HepG2 (cell line): ENCODE data around the gene STK39. TPM values are rescaled to one million over a fixed set of nuclear protein-coding genes. Genes with fewer than 3 reads are reported as not detected.
"Not testable (repeated sequence)": the region's sequence is repeated elsewhere in the genome, so short reads cannot be mapped to it uniquely, and the experiment has no call there.

ENCODE experiments used
- ATAC-seq: fragments of 200-7000 bp; cut with Tn5 transposase; 3 replicates; pipeline ENCODE4 v1.9.1; 2020; ENCODE audit warnings: mild to moderate bottlenecking, moderate library complexity
- BruUV-seq: library from RNA; stranded (reverse); fragments of 400-500 nt; replicated peaks from 2 replicates; lab custom pipeline; 2021; lab: Mats Ljungman, UMichigan
- CTCF ChIA-PET: fragments of 300-600 bp; formaldehyde crosslinking; extraction: SDS; loops from one replicate; lab custom pipeline; 2021; ENCODE audit warnings: low total read pairs, inconsistent platforms, low intra/inter-chr PET ratio; lab: Yijun Ruan, JAX
- POLR2A ChIA-PET: fragments of 350-600 bp; sonication (Branson Sonifier 250); formaldehyde crosslinking; loops from one replicate; lab custom pipeline; 2020; ENCODE audit warnings: antibody characterized with exemption, inconsistent platforms; lab: Yijun Ruan, JAX
- DNase-seq: peaks from one replicate; pipeline ENCODE4 v3.0.0-alpha.2; 2015; ENCODE audit warnings: low spot score
- FAIRE-seq: peaks from 3 replicates; lab custom pipeline; 2011; peaks lifted over from hg19 to GRCh38; lab: Jason Lieb, UNC
- H2AFZ ChIP-seq: one replicate; pipeline ENCODE4 v1.6.1; 2011; ENCODE audit warnings: low read length, inconsistent platforms
- H3K27ac ChIP-seq: fragments of 300-600 bp; 3 replicates; pipeline ENCODE4 v1.8.0; 2011; ENCODE audit warnings: mixed run types, mild to moderate bottlenecking, mixed read lengths, low read length, inconsistent platforms; ENCODE audit not compliant: insufficient read depth; ENCODE audit errors: extremely low read length
- H3K27me3 ChIP-seq, 2 experiments: fragments of 200-600 bp in 1 of 2; 2 replicates in 1 of 2; 3 replicates in 1 of 2; pipeline versions ENCODE4 v1.6.0 to v1.8.0; 2011; ENCODE audit warnings: low read length in 2 of 2, mild to moderate bottlenecking in 2 of 2, moderate library complexity in 2 of 2, inconsistent platforms in 1 of 2; ENCODE audit not compliant: insufficient read depth in 2 of 2, control insufficient read depth in 1 of 2
- H3K36me3 ChIP-seq, 2 experiments: fragments of 200-600 bp in 1 of 2; replicated peaks in 1 of 2; 2 replicates in 1 of 2; 3 replicates in 1 of 2; pipeline versions ENCODE4 v1.5.1 to v1.8.0; 2011; ENCODE audit warnings: low read length in 2 of 2, inconsistent platforms in 1 of 2; ENCODE audit not compliant: insufficient read depth in 2 of 2, control insufficient read depth in 1 of 2
- H3K4me1 ChIP-seq: 2 replicates; pipeline ENCODE4 v1.5.1; 2012; ENCODE audit warnings: low read length, inconsistent platforms; ENCODE audit not compliant: insufficient read depth
- H3K4me2 ChIP-seq: 2 replicates; pipeline ENCODE4 v1.6.0; 2011; ENCODE audit warnings: low read depth, low read length, inconsistent platforms
- H3K4me3 ChIP-seq, 3 experiments: fragments of 200-600 bp in 1 of 3; sonication (generic), shearing (Covaris generic) in 1 of 3; replicated peaks in 1 of 3; 2 replicates each; pipeline ENCODE4 v1.5.1; 2011 to 2016; ENCODE audit warnings: low read length in 3 of 3, inconsistent platforms in 2 of 3, low read depth in 2 of 3, mild to moderate bottlenecking in 2 of 3, control low read depth in 1 of 3, mixed read lengths in 1 of 3; ENCODE audit not compliant: insufficient read depth in 1 of 3
- H3K79me2 ChIP-seq: one replicate; pipeline ENCODE4 v1.6.1; 2011; ENCODE audit warnings: low read length, inconsistent platforms; ENCODE audit not compliant: insufficient read depth
- H3K9ac ChIP-seq: 2 replicates; pipeline ENCODE4 v1.6.0; 2011; ENCODE audit warnings: mild to moderate bottlenecking, low read depth, low read length, inconsistent platforms; ENCODE audit not compliant: insufficient read depth
- H3K9me3 ChIP-seq: 2 replicates; pipeline ENCODE4 v1.5.1; 2012; ENCODE audit warnings: mild to moderate bottlenecking, low read length
- H4K20me1 ChIP-seq: 2 replicates; pipeline ENCODE4 v1.6.0; 2011; ENCODE audit warnings: inconsistent platforms, mild to moderate bottlenecking, low read length, moderate library complexity; ENCODE audit not compliant: insufficient read depth
- MED8 ChIP-seq: sonication (generic); formaldehyde crosslinking; IDR thresholded peaks from 2 replicates; pipeline ENCODE4 v1.8.1; 2023; ENCODE audit warnings: mild to moderate bottlenecking, missing genetic modification reagents; ENCODE audit not compliant: insufficient replicate concordance
- WGBS: methylation state at CpG from one replicate; pipeline ENCODE4 v1.1.6; 2017; ENCODE audit warnings: low lambda C conversion rate; 5-methylcytosine and 5-hydroxymethylcytosine counted together
- in situ Hi-C: cut with HindIII; loops from 2 replicates; pipeline ENCODE4 v1.10.0; 2017; ENCODE audit warnings: low pct_unique_long_range_greater_than_20kb; ENCODE audit not compliant: extremely low pct_ligation_motif_present
- intact Hi-C: fragments of 100-400 bp; cut with micrococcal nuclease; formaldehyde crosslinking; loops from one replicate; pipeline ENCODE4 v1.10.0; 2022; ENCODE audit not compliant: unreplicated experiment
- polyA plus RNA-seq, 8 experiments: library from polyadenylated mRNA; depleted of rRNA in 3 of 8; stranded (reverse) in 7 of 8; unstranded in 1 of 8; fragments of >200 nt; fragmentation: Illumina TruSeq in 4 of 8; extraction: Trizol in 4 of 8; gene quantifications; 2 replicates each; pipeline versions ENCODE4 v1.2.1 to v1.2.3, GENCODE V29; 2011 to 2016; ENCODE audit warnings: low read depth in 4 of 8, missing spikeins in 1 of 8, mixed read lengths in 1 of 8; ENCODE audit not compliant: insufficient read depth in 1 of 8
- total RNA-seq, 5 experiments: library from RNA; depleted of rRNA; stranded (reverse); fragments of >200 nt; fragmentation: Illumina TruSeq; extraction: Trizol; gene quantifications; 2 replicates each; pipeline ENCODE4 v1.2.3, GENCODE V29; 2016; ENCODE audit warnings: low read depth in 1 of 5

Gene STK39
- total and polyA plus RNA-seq, 2 of the 13 experiments (the other 11 are each of a cell fraction or from before 2014, with no cell fraction given) = 27.3 to 38.4 TPM

GRCh38 chr2:168127371-168127770, 120.0 kb downstream of the STK39 start:
- Histone ChIP-seq H3K4me3 (no peak overlapping the region), H3K9me3 (no peaks in the 10 kb centered on the region), H3K9ac (no peak overlapping the region), H3K79me2 (no peaks in the 10 kb centered on the region), H3K27ac (no peak overlapping the region), H4K20me1 (no peaks in the 10 kb centered on the region), H3K4me2 (no peak overlapping the region), H2AFZ (no peak overlapping the region), H3K27me3 (no peaks in the 10 kb centered on the region), H3K4me1 (no peaks in the 10 kb centered on the region), H3K36me3 (peaks cover 14 to 60% of the 10 kb centered on the region in 2 experiments)
- intact Hi-C loops = no loop called here
- no peak for DNase-seq
- POLR2A ChIA-PET = no interaction called here
- BruUV-seq = no TSS peak
- no peak for FAIRE-seq
- ATAC-seq = no peak
- no peak for TF ChIP-seq MED8 (CRISPR knock-in tag)
- in situ Hi-C loops = loop anchor here (25.0 kb wide), 1 partner anchor 785 kb away; the partner anchor contains the start of gene G6PC2
- 95% methylated on average over 4 of the region's 4 CpGs for WGBS
- CTCF ChIA-PET = no interaction called here

- POLR2A ChIA-PET, DNase-seq: not testable (repeated sequence)
- in situ Hi-C loops = loop anchor here (25.0 kb wide), 4 partner anchors 585 to 1235 kb away; partner anchors contain the start of gene XIRP2
Measured at GRCh38 chr2:168122210-168122609, 125.2 kb downstream of the STK39 start.

More at GRCh38 chr2:168122210-168122609, 125.2 kb downstream of the STK39 start:
- H3K79me2 ChIP-seq, intact Hi-C loops, H3K4me2 ChIP-seq, H3K9me3 ChIP-seq, H4K20me1 ChIP-seq, ATAC-seq, BruUV-seq, H2AFZ ChIP-seq, H3K4me3 ChIP-seq, CTCF ChIA-PET, H3K27me3 ChIP-seq, H3K4me1 ChIP-seq, FAIRE-seq, H3K9ac ChIP-seq, H3K27ac ChIP-seq: not testable (repeated sequence)
- WGBS = 97% methylated on average over 1 of the region's 1 CpG
- H3K36me3 ChIP-seq = peaks cover 18 to 50% of the 10 kb centered on the region in 2 experiments
